ENCODE results near the gene TTC27.
"Not testable (repeated sequence)": the region's sequence is repeated elsewhere in the genome, so short reads cannot be mapped to it uniquely, and the experiment has no call there.

Gene TTC27

DNA sequence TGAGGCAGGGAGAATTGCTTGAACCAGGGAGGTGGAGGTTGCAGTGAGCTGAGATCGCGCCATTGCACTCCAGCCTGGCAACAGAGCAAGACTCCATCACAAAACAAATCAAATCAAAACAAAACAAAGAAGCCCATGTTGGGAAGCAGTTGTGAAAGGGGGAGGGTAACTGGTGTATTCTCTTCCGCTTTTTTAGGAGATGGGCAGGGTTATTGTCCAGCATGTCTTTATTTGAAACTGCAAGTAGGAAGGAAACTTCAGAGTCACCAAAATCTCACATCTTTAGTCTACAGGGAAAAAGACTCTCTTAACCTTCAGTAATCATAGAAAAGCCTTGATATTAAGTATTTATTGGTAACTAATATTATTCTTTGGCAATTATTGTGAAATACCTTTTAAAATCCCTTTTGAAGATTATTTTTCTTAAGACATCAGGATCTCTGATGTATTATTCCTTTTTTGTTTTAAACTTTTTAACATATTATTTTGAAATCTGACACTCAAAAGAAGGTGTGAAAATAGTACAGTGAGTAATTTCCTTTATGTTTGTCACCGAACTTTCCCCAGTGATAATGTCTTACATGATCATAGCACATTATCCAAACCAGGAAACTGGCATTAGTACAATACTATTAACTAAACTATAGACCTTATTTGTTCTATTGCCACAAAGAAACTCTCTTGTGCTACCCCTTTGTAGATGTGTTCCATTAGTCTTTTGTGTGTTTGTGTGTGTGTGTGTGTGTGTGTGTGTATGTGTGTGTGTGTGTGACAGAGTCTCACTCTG, 234.6 kb downstream of the TTC27 start:
- no peak for DNase-seq

DNA sequence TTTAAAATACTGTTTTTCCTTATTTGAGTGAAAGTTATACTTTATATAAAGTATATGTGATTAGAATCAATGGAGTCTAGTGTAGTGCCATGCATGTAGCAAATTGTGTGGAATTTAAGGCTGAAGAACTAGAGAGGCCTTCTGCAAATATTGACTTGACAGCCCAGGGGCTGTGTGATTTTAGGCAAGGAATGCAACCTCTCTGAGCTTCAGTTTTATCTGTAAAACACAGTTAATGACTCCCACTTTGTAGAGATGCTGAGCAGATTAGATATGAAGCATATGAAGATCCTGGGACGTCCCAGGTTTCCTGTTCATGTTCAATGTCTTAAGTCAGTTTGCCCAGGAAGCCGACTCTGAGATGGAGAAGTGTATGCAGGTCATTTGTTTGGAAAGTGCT, 235.5 kb downstream of the TTC27 start:
- no peak for DNase-seq

DNA sequence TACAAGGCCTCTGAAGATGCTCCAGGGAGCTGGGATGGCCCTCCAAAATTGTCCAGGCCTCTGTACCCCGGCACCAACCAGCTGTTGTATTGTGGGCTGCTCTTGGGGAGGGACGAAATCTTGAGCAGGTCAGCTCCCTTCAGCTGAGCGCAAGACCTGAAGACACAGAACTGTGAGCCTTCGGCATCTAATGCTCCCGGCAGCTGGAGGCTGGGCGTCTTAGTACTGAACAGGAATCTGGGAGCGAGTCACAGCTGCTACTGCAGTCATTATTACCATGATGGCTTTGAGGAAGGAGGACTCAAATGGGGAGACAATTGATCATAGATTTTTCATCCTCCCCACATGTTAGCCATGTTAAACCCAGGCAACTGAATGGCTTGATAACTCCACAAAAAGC, 236.0 kb downstream of the TTC27 start:
- DNase-seq: no peak

DNA sequence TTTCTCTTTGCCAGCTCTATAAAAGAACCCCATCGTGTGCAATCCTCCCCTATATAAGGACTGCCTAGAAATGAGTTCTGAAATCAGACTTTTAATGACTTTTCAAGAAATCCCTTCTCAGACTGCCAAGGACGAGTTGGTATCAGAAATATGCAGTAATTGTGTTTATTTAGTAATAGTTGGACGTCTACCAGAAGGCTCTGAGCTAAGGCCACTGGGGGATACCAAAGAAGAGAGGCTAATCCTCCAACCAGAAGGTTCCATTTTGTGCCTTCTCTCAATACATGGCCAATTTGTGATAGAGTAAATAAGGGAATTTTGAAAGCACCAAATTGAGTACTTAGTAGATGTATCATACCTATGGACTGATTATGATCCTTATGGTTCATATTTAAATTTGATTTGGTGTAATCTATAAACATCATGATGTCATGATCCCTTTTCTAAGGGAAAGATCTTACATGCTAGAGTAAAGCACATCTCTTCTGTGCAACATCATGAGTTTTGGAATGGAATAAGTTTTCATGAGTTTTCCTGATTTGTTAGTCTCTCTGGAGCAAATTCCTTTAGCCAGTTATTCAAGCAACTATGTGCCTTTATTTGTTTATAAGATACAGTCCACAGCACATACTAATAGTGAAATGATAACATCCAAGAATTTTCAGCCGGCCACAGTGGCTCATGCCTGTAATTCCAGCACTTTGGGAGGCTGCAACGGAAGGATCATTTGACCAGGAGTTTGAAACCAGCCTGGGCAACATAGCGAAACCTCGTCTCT, 236.7 kb downstream of the TTC27 start:
- DNase-seq: peak; percentile 28

DNA sequence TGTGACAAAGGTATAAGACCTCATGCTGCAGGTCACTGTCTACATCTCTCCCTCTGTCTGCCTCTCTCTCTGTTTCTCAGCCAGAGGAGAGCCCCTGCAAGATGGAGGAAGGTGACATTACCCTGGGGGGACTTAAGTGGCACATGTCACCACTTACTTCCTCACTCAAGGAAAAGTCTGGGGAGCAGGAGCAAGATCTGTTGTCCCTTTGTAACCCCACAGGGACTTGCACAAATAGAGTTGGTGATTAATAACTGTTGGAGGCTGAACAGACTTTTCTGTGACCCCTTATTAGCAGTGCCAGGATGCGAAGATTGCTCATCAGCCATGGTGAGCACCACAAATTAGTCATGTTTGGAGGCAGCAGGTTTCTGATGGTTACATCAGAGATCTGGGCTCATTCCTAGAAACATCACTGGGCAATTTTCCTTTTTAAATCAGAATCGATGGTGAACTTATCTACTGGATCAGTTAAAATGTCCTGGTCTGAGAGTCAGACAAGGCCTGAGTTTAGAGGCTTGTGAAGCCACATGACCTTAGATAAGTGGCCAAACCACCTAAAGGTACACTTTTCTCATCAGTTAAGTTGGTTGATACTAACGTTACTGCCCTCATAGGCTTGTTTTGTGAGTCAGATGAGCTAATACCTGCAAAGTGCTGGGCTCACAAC, 237.7 kb downstream of the TTC27 start:
- DNase-seq: no peak

DNA sequence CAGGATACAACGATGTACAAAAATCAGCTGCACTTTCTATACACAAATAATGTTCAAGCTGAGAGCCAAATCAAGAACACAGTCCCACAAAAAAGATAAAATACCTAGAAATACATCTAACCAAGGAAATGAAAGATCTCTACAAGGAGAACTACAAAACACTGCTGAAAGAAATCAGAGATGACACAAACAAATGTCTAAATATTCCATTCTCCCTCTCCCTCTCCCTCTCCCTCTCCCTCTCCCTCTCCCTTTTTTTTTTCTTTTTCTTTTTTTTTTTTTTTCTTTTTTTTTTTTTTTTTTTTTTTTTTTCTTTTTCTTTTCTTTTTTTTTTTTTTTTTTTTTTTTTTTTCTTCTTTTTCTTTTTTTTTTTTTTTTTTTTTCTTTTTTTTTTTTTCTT, 238.6 kb downstream of the TTC27 start:
- not testable (repeated sequence) for DNase-seq
